A673 (cell line): ENCODE results near the gene RFPL3.

Experiments used
- CTCF ChIP-seq: fragments of 300-800, 200-600 bp; sonication (generic); conservative IDR thresholded peaks from 2 replicates; pipeline ENCODE4 v1.5.1; 2017; ENCODE audit warnings: low read depth, mild to moderate bottlenecking, antibody characterized with exemption, low read length, moderate library complexity, mixed read lengths
- EZH2 ChIP-seq: fragments of 200-600 bp; sonication (generic); IDR thresholded peaks from 2 replicates; pipeline ENCODE4 v1.6.1; 2017; ENCODE audit warnings: borderline replicate concordance, low read depth, mild to moderate bottlenecking, mixed read lengths, antibody characterized with exemption, low read length; ENCODE audit not compliant: poor library complexity, severe bottlenecking

- TF ChIP-seq CTCF = no peak
- TF ChIP-seq EZH2 = no peak
Observed at GRCh38 chr22:32361257-32361656, 3.6 kb downstream of the RFPL3 start.
